ENCODE results near the gene HSPB2.

DNA sequence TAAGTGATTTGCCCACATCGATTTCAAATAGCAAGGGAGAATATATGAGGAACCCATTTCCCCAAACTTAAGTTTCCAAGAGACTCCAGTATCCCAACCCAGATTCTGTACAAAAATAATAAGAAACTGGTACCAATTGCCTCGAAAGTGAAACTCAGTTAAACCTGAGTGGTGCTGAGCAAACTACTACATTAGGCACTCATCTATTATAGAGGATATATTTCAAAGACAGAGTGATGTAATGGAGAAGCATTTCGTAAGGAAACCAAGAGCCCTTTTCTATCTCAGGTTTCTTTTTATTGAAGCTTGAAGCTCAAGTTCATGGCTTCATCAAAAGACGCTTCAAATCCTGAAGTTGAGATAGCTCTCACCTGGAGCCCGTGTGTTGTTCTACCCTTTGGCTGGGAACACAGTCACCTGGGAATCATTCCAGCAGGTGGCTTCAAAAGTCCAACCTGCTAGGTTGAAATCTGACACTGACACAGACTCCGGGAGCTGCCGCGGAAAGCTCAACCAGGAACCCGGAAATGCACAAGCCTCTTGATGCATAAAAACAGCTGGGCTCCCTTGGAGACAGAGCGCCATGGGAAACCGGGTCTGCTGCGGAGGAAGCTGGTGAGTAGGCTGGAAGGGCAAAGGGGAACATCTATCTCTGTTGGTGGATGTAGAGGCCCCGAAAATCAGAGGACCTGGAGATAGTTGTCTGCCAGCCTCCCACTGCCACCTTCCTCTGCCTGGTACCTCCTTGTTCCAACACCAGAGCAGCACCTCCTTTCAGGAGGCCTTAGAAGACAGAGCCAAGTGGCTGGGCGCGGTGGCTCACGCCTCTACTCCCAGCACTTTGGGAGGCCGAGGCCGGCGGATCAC is 6.1 kb downstream of the HSPB2 start, which contains the start of gene C11orf52:
- TF ChIP-seq, protein P1, sequence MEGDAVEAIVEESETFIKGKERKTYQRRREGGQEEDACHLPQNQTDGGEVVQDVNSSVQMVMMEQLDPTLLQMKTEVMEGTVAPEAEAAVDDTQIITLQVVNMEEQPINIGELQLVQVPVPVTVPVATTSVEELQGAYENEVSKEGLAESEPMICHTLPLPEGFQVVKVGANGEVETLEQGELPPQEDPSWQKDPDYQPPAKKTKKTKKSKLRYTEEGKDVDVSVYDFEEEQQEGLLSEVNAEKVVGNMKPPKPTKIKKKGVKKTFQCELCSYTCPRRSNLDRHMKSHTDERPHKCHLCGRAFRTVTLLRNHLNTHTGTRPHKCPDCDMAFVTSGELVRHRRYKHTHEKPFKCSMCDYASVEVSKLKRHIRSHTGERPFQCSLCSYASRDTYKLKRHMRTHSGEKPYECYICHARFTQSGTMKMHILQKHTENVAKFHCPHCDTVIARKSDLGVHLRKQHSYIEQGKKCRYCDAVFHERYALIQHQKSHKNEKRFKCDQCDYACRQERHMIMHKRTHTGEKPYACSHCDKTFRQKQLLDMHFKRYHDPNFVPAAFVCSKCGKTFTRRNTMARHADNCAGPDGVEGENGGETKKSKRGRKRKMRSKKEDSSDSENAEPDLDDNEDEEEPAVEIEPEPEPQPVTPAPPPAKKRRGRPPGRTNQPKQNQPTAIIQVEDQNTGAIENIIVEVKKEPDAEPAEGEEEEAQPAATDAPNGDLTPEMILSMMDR (conservative IDR thresholded peaks at IDR 0.05 in 1 of 2, IDR thresholded peaks at IDR 0.05 in 1 of 2; ENCODE audit: extremely low read depth in 1 of 2, insufficient read depth in 1 of 2, low read depth in 1 of 2, low read length in 2 of 2), result peak in 1 of 2 donors; percentile 14
- no peak for TF ChIP-seq EZH2 (IDR thresholded peaks at IDR 0.05; ENCODE audit: borderline replicate concordance, low read length)
